Measurements from ENCODE around the gene COL10A1.

The COL10A1 gene

GRCh38 chr6:116105247-116105646 lies 20.7 kb downstream of the COL10A1 start:
- no peak overlapping the region for H3K18ac ChIP-seq (ENCODE audit: low read length)
- WGBS, 2 donors (ENCODE audit: extremely low coverage in 2 of 2, insufficient read length in 2 of 2, insufficient replicate concordance in 1 of 2): no CpG with 5 or more reads among the region's 3 CpGs

GRCh38 chr6:116104636-116105035 lies 21.3 kb downstream of the COL10A1 start:
- H2BK120ac ChIP-seq (ENCODE audit: low read depth, low read length): no peak overlapping the region
- H3K9me3 ChIP-seq (replicated peaks in 1 of 2; ENCODE audit: control insufficient read depth in 2 of 2, insufficient read depth in 1 of 2, low read depth in 1 of 2, low read length in 2 of 2): no peaks in the 10 kb centered on the region
- H3K18ac ChIP-seq (ENCODE audit: low read length): no peak overlapping the region
- no peak for DNase-seq (ENCODE audit: low spot score)
- H2BK12ac ChIP-seq (ENCODE audit: low read length): no peak overlapping the region
- H3K36me3 ChIP-seq (replicated peaks in 1 of 2; ENCODE audit: control insufficient read depth in 2 of 2, insufficient read depth in 2 of 2, low read length in 2 of 2): peaks cover 0 to 5% of the 10 kb centered on the region in 2 donors
- no peak overlapping the region for H3K23ac ChIP-seq (ENCODE audit: low read depth, low read length, poor library complexity)
- H2BK5ac ChIP-seq (ENCODE audit: low read length): no peak overlapping the region
- no peak overlapping the region for H3K4me2 ChIP-seq (ENCODE audit: insufficient read depth, low read length, poor library complexity, severe bottlenecking)
- H4K91ac ChIP-seq (ENCODE audit: low read depth, low read length, poor library complexity): no peak overlapping the region
- peaks cover 0 to 8% (median 0%) of the 10 kb centered on the region in 3 experiments for H3K27me3 ChIP-seq (ENCODE audit: control insufficient read depth in 3 of 3, insufficient read depth in 3 of 3, low read depth in 1 of 3, low read length in 3 of 3)
- no peak overlapping the region for H2BK15ac ChIP-seq (ENCODE audit: low read length)
- H3K14ac ChIP-seq (ENCODE audit: low read length): no peak overlapping the region
- no peak overlapping the region for H3K4ac ChIP-seq (ENCODE audit: low read length)
- H2AFZ ChIP-seq (ENCODE audit: low read length): no peak overlapping the region
- no peak overlapping the region for H2AK5ac ChIP-seq (ENCODE audit: low read depth, low read length)
- H3K4me3 ChIP-seq (ENCODE audit: low read length in 2 of 2): no peak overlapping the region
- H3K9ac ChIP-seq (ENCODE audit: low read depth, low read length, poor library complexity): no peak overlapping the region
- no peaks in the 10 kb centered on the region for H3K79me1 ChIP-seq (ENCODE audit: low read depth, low read length)
- no peak overlapping the region for H3K27ac ChIP-seq (replicated peaks; ENCODE audit: low read length)
- H4K8ac ChIP-seq (ENCODE audit: low read depth, low read length): no peak overlapping the region
- peaks cover 6 to 9% of the 10 kb centered on the region in 2 donors for H3K4me1 ChIP-seq (ENCODE audit: control insufficient read depth in 2 of 2, insufficient read depth in 1 of 2, low read depth in 1 of 2, low read length in 2 of 2)
- no CpG with 5 or more reads among the region's 1 CpG for WGBS, 2 donors (ENCODE audit: extremely low coverage in 2 of 2, insufficient read length in 2 of 2, insufficient replicate concordance in 1 of 2)

More at GRCh38 chr6:116105247-116105646, 20.7 kb downstream of the COL10A1 start:
- peaks cover 6 to 9% of the 10 kb centered on the region in 2 donors for H3K4me1 ChIP-seq (ENCODE audit: control insufficient read depth in 2 of 2, insufficient read depth in 1 of 2, low read depth in 1 of 2, low read length in 2 of 2)
- no peak overlapping the region for H2AFZ ChIP-seq (ENCODE audit: low read length)
- H3K4ac ChIP-seq (ENCODE audit: low read length): no peak overlapping the region
- H2AK5ac ChIP-seq (ENCODE audit: low read depth, low read length): no peak overlapping the region
- H3K79me1 ChIP-seq (ENCODE audit: low read depth, low read length): no peaks in the 10 kb centered on the region
- H3K9me3 ChIP-seq (replicated peaks in 1 of 2; ENCODE audit: control insufficient read depth in 2 of 2, insufficient read depth in 1 of 2, low read depth in 1 of 2, low read length in 2 of 2): no peaks in the 10 kb centered on the region
- no peak for DNase-seq (ENCODE audit: low spot score)
- H3K4me2 ChIP-seq (ENCODE audit: insufficient read depth, low read length, poor library complexity, severe bottlenecking): no peak overlapping the region
- H2BK120ac ChIP-seq (ENCODE audit: low read depth, low read length): no peak overlapping the region
- peaks cover 0 to 2% (median 0%) of the 10 kb centered on the region in 3 experiments for H3K27me3 ChIP-seq (ENCODE audit: control insufficient read depth in 3 of 3, insufficient read depth in 3 of 3, low read depth in 1 of 3, low read length in 3 of 3)
- H2BK5ac ChIP-seq (ENCODE audit: low read length): no peak overlapping the region
- no peak overlapping the region for H4K91ac ChIP-seq (ENCODE audit: low read depth, low read length, poor library complexity)
- no peak overlapping the region for H2BK15ac ChIP-seq (ENCODE audit: low read length)
- H3K27ac ChIP-seq (replicated peaks; ENCODE audit: low read length): peak overlapping the region; percentile 12
- no peak overlapping the region for H4K8ac ChIP-seq (ENCODE audit: low read depth, low read length)
- no peak overlapping the region for H3K23ac ChIP-seq (ENCODE audit: low read depth, low read length, poor library complexity)
- no peak overlapping the region for H3K14ac ChIP-seq (ENCODE audit: low read length)
- H2BK12ac ChIP-seq (ENCODE audit: low read length): no peak overlapping the region
- no peak overlapping the region for H3K4me3 ChIP-seq (ENCODE audit: low read length in 2 of 2)
- H3K9ac ChIP-seq (ENCODE audit: low read depth, low read length, poor library complexity): no peak overlapping the region
- H3K36me3 ChIP-seq (replicated peaks in 1 of 2; ENCODE audit: control insufficient read depth in 2 of 2, insufficient read depth in 2 of 2, low read length in 2 of 2): peaks cover 0 to 7% of the 10 kb centered on the region in 2 donors

- H3K4me1 ChIP-seq (ENCODE audit: control insufficient read depth in 2 of 2, insufficient read depth in 1 of 2, low read depth in 1 of 2, low read length in 2 of 2): peaks cover 5 to 9% of the 10 kb centered on the region in 2 donors
- H2BK12ac ChIP-seq (ENCODE audit: low read length): no peak overlapping the region
- H2AK5ac ChIP-seq (ENCODE audit: low read depth, low read length): no peak overlapping the region
- H3K4me3 ChIP-seq (ENCODE audit: low read length in 2 of 2): no peak overlapping the region
- H3K27me3 ChIP-seq (ENCODE audit: control insufficient read depth in 3 of 3, insufficient read depth in 3 of 3, low read depth in 1 of 3, low read length in 3 of 3): peaks cover 0 to 21% (median 0%) of the 10 kb centered on the region in 3 experiments
- H3K4ac ChIP-seq (ENCODE audit: low read length): no peak overlapping the region
- no peak overlapping the region for H4K91ac ChIP-seq (ENCODE audit: low read depth, low read length, poor library complexity)
- H4K8ac ChIP-seq (ENCODE audit: low read depth, low read length): no peak overlapping the region
- no peaks in the 10 kb centered on the region for H3K79me1 ChIP-seq (ENCODE audit: low read depth, low read length)
- no peak overlapping the region for H3K4me2 ChIP-seq (ENCODE audit: insufficient read depth, low read length, poor library complexity, severe bottlenecking)
- H2BK5ac ChIP-seq (ENCODE audit: low read length): no peak overlapping the region
- no peak overlapping the region for H3K18ac ChIP-seq (ENCODE audit: low read length)
- H2AFZ ChIP-seq (ENCODE audit: low read length): no peak overlapping the region
- H3K14ac ChIP-seq (ENCODE audit: low read length): no peak overlapping the region
- no peak overlapping the region for H3K27ac ChIP-seq (replicated peaks; ENCODE audit: low read length)
- WGBS, 2 donors (ENCODE audit: extremely low coverage in 2 of 2, insufficient read length in 2 of 2, insufficient replicate concordance in 1 of 2): no CpG with 5 or more reads among the region's 4 CpGs
- H3K9ac ChIP-seq (ENCODE audit: low read depth, low read length, poor library complexity): no peak overlapping the region
- no peak for DNase-seq (ENCODE audit: low spot score)
- no peak overlapping the region for H3K23ac ChIP-seq (ENCODE audit: low read depth, low read length, poor library complexity)
- H2BK15ac ChIP-seq (ENCODE audit: low read length): no peak overlapping the region
- no peak overlapping the region for H2BK120ac ChIP-seq (ENCODE audit: low read depth, low read length)
- no peaks in the 10 kb centered on the region for H3K36me3 ChIP-seq (replicated peaks in 1 of 2; ENCODE audit: control insufficient read depth in 2 of 2, insufficient read depth in 2 of 2, low read length in 2 of 2)
- H3K9me3 ChIP-seq (replicated peaks in 1 of 2; ENCODE audit: control insufficient read depth in 2 of 2, insufficient read depth in 1 of 2, low read depth in 1 of 2, low read length in 2 of 2): no peaks in the 10 kb centered on the region
These were observed 23.1 kb downstream of the COL10A1 start for GRCh38 chr6:116102873-116103272.

- Histone ChIP-seq H2BK12ac (ENCODE audit: low read length) (no peak overlapping the region), H3K23ac (ENCODE audit: low read depth, low read length, poor library complexity) (no peak overlapping the region), H3K18ac (ENCODE audit: low read length) (no peak overlapping the region), H4K91ac (ENCODE audit: low read depth, low read length, poor library complexity) (no peak overlapping the region), H2AK5ac (ENCODE audit: low read depth, low read length) (no peak overlapping the region), H3K27me3 (ENCODE audit: control insufficient read depth in 3 of 3, insufficient read depth in 3 of 3, low read depth in 1 of 3, low read length in 3 of 3) (peaks cover 0 to 21% (median 0%) of the 10 kb centered on the region in 3 experiments), H3K9ac (ENCODE audit: low read depth, low read length, poor library complexity) (no peak overlapping the region), H3K36me3 (replicated peaks in 1 of 2; ENCODE audit: control insufficient read depth in 2 of 2, insufficient read depth in 2 of 2, low read length in 2 of 2) (no peaks in the 10 kb centered on the region), H3K9me3 (replicated peaks in 1 of 2; ENCODE audit: control insufficient read depth in 2 of 2, insufficient read depth in 1 of 2, low read depth in 1 of 2, low read length in 2 of 2) (no peaks in the 10 kb centered on the region), H3K14ac (ENCODE audit: low read length) (no peak overlapping the region), H2AFZ (ENCODE audit: low read length) (peak overlapping the region; percentile 100), H3K4me3 (ENCODE audit: low read length in 2 of 2) (peak overlapping the region in 1 of 2 donors; percentile 90), H3K4ac (ENCODE audit: low read length) (no peak overlapping the region), H3K79me1 (ENCODE audit: low read depth, low read length) (no peaks in the 10 kb centered on the region), H2BK15ac (ENCODE audit: low read length) (no peak overlapping the region), H2BK120ac (ENCODE audit: low read depth, low read length) (no peak overlapping the region), H3K27ac (replicated peaks; ENCODE audit: low read length) (no peak overlapping the region), H2BK5ac (ENCODE audit: low read length) (no peak overlapping the region), H3K4me2 (ENCODE audit: insufficient read depth, low read length, poor library complexity, severe bottlenecking) (no peak overlapping the region), H4K8ac (ENCODE audit: low read depth, low read length) (no peak overlapping the region), H3K4me1 (ENCODE audit: control insufficient read depth in 2 of 2, insufficient read depth in 1 of 2, low read depth in 1 of 2, low read length in 2 of 2) (peaks cover 5 to 8% of the 10 kb centered on the region in 2 donors)
- no peak for DNase-seq (ENCODE audit: low spot score)
- no CpG with 5 or more reads among the region's 2 CpGs for WGBS, 2 donors (ENCODE audit: extremely low coverage in 2 of 2, insufficient read length in 2 of 2, insufficient replicate concordance in 1 of 2)
These were observed 24.1 kb downstream of the COL10A1 start for GRCh38 chr6:116101790-116102189.

All from neuronal stem cell (in vitro differentiated cells).